Esophagus squamous epithelium (tissue), 4 donors: ENCODE results near the gene DAZAP1.

Experiments used
- POLR2A ChIP-seq, 4 donors: fragments of 450-650 bp; IDR thresholded peaks; one replicate each; pipeline ENCODE4 v1.6.1; 2017; ENCODE audit warnings: antibody characterized with exemption in 4 of 4, mild to moderate bottlenecking in 4 of 4, moderate library complexity in 3 of 4
- TF ChIP-seq, protein P1 (sequence below), 6 experiments: fragments of 450-650 bp in 4 of 6; fragments of 200-600 bp in 2 of 6; sonication (generic) in 2 of 6; IDR thresholded peaks; one replicate each; pipeline ENCODE4 v1.5.1; 2016 to 2019; ENCODE audit warnings: antibody characterized with exemption in 6 of 6, mild to moderate bottlenecking in 4 of 6, moderate library complexity in 4 of 6

DNA sequence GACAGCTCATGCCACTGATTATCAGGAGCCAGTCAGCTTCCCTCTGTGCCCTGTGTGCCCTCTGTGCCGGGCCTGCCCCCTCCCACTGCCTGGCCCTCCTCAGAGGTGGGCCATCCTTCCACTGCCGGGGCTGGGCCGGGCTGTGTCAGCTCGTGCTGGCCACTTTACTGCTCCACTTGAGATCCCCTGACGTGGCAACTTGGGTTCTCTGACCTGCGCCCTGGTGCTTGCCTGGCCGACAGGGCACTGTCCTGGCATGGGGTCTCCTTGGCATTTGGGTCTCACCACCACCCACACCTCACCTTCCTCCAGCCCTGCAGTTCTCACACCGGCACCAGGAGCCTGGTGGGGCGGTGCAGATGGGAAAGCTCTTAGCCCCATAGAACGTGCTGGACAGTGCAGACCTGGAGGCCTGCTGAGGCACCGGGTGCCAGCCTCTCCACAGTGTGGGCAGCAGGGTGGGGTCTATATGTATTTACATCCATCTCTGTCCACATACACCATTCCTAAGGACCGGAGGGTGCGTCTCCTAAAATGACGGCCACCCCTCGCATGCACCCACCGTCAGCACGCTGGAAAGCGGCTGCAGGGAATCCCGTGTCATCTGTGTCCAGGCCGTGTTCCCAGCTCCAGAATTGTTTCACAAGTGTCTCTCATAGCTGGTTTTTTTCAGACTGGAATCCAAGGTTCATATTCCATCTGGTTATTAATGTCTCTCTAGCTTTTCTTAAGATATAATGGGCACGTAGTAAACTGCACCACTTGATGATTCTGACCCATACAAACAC, 11.8 kb downstream of the DAZAP1 start:
- TF ChIP-seq, protein P1, sequence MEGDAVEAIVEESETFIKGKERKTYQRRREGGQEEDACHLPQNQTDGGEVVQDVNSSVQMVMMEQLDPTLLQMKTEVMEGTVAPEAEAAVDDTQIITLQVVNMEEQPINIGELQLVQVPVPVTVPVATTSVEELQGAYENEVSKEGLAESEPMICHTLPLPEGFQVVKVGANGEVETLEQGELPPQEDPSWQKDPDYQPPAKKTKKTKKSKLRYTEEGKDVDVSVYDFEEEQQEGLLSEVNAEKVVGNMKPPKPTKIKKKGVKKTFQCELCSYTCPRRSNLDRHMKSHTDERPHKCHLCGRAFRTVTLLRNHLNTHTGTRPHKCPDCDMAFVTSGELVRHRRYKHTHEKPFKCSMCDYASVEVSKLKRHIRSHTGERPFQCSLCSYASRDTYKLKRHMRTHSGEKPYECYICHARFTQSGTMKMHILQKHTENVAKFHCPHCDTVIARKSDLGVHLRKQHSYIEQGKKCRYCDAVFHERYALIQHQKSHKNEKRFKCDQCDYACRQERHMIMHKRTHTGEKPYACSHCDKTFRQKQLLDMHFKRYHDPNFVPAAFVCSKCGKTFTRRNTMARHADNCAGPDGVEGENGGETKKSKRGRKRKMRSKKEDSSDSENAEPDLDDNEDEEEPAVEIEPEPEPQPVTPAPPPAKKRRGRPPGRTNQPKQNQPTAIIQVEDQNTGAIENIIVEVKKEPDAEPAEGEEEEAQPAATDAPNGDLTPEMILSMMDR (IDR thresholded peaks at IDR 0.05): no peak
- no peak for TF ChIP-seq POLR2A (IDR thresholded peaks at IDR 0.05)
